SK-N-SH (cell line): ENCODE data around the gene DOCK6. TPM values are rescaled to one million over a fixed set of nuclear protein-coding genes. Genes with fewer than 3 reads are reported as not detected.

Experiments
- CTCF ChIA-PET: fragments of 300-600, 350-600 bp; formaldehyde crosslinking; extraction: SDS; loops from one replicate; lab custom pipeline; 2021; lab: Yijun Ruan, JAX
- POLR2A ChIA-PET: fragments of 350-600 bp; sonication (Branson Sonifier 250); formaldehyde crosslinking; extraction: SDS; loops from one replicate; lab custom pipeline; 2020; ENCODE audit warnings: antibody characterized with exemption, inconsistent platforms; lab: Yijun Ruan, JAX
- DNase-seq: peaks from one replicate; pipeline ENCODE4 v3.0.0; 2012
- H2AFZ ChIP-seq: fragments of 200-600 bp; sonication (generic); 2 replicates; pipeline ENCODE4 v1.8.1; 2016; ENCODE audit warnings: antibody characterized with exemption, mild to moderate bottlenecking, low read depth
- H3F3A ChIP-seq: fragments of 200-600 bp; sonication (generic); replicated peaks from 2 replicates; pipeline ENCODE3; 2016; ENCODE audit warnings: antibody characterized with exemption, mild to moderate bottlenecking; ENCODE audit not compliant: insufficient read depth
- H3K27ac ChIP-seq, 2 experiments: fragments of 200-500 bp in 1 of 2; fragments of 200-600 bp in 1 of 2; sonication (Bioruptor generic) in 1 of 2; sonication (generic), shearing (Covaris generic) in 1 of 2; 2 replicates each; pipeline versions ENCODE4 v1.5.1 to v1.6.1; 2014 to 2016; ENCODE audit warnings: low read depth in 2 of 2, inconsistent platforms in 1 of 2, low read length in 1 of 2, mild to moderate bottlenecking in 1 of 2, mixed read lengths in 1 of 2
- H3K27me3 ChIP-seq: fragments of 200-600 bp; sonication (generic), shearing (Covaris generic); 2 replicates; pipeline ENCODE4 v1.6.1; 2016; ENCODE audit warnings: mixed run types; ENCODE audit not compliant: insufficient read depth
- H3K36me3 ChIP-seq, 2 experiments: fragments of 200-500 bp in 1 of 2; fragments of 200-600 bp in 1 of 2; sonication (Bioruptor generic) in 1 of 2; sonication (generic) in 1 of 2; replicated peaks in 1 of 2; 2 replicates each; pipeline versions ENCODE3 to v1.5.1; 2014 to 2016; ENCODE audit warnings: low read length in 1 of 2, mild to moderate bottlenecking in 1 of 2; ENCODE audit not compliant: insufficient read depth in 2 of 2, control insufficient read depth in 1 of 2
- H3K4me1 ChIP-seq, 2 experiments: fragments of 200-500 bp in 1 of 2; fragments of 200-600 bp in 1 of 2; sonication (Bioruptor generic) in 1 of 2; sonication (generic), shearing (Covaris generic) in 1 of 2; 2 replicates each; pipeline versions ENCODE4 v1.5.1 to v1.6.1; 2014 to 2016; ENCODE audit warnings: low read depth in 1 of 2, low read length in 1 of 2, mixed run types in 1 of 2; ENCODE audit not compliant: insufficient read depth in 2 of 2, control insufficient read depth in 1 of 2
- H3K4me2 ChIP-seq: fragments of 200-600 bp; sonication (generic), shearing (Covaris generic); 2 replicates; pipeline ENCODE4 v1.6.1; 2017; ENCODE audit warnings: mixed run types
- H3K4me3 ChIP-seq, 2 experiments: fragments of 200-500 bp in 1 of 2; fragments of 200-600 bp in 1 of 2; sonication (Bioruptor generic) in 1 of 2; sonication (generic), shearing (Covaris generic) in 1 of 2; 2 replicates each; pipeline versions ENCODE4 v1.5.1 to v1.8.1; 2014 to 2016; ENCODE audit warnings: low read depth in 2 of 2, inconsistent platforms in 1 of 2, low read length in 1 of 2, mild to moderate bottlenecking in 1 of 2, mixed read lengths in 1 of 2, moderate library complexity in 1 of 2
- H3K79me2 ChIP-seq: fragments of 200-600 bp; sonication (generic); 2 replicates; pipeline ENCODE4 v1.8.1; 2017; ENCODE audit warnings: mild to moderate bottlenecking; ENCODE audit not compliant: insufficient read depth
- H3K9ac ChIP-seq: fragments of 200-600 bp; sonication (generic); 2 replicates; pipeline ENCODE4 v1.6.1; 2017; ENCODE audit warnings: mixed run types
- H3K9me2 ChIP-seq: fragments of 200-600 bp; sonication (generic); 2 replicates; pipeline ENCODE4 v1.6.1; 2017; ENCODE audit warnings: mixed run types
- H3K9me3 ChIP-seq: fragments of 200-600 bp; sonication (generic); 2 replicates; pipeline ENCODE4 v1.6.1; 2017; ENCODE audit warnings: mixed run types, mild to moderate bottlenecking, moderate library complexity
- H4K20me1 ChIP-seq: fragments of 200-600 bp; sonication (generic); 2 replicates; pipeline ENCODE4 v1.6.1; 2017; ENCODE audit warnings: mild to moderate bottlenecking, mixed run types; ENCODE audit not compliant: insufficient read depth
- CTCF ChIP-seq: fragments of 200-600 bp; sonication (generic); IDR thresholded peaks from 2 replicates; pipeline ENCODE4 v1.6.1; 2017; ENCODE audit warnings: antibody characterized with exemption, mild to moderate bottlenecking, moderate library complexity
- EZH2phosphoT487 ChIP-seq: fragments of 200-600 bp; sonication (generic); IDR thresholded peaks from 2 replicates; pipeline ENCODE4 v1.6.1; 2017; ENCODE audit warnings: low read depth, mixed run types, mild to moderate bottlenecking, antibody characterized with exemption, moderate library complexity, borderline replicate concordance
- FOXJ3 ChIP-seq: sonication (generic); formaldehyde crosslinking; IDR thresholded peaks from 2 replicates; pipeline ENCODE4 v1.5.1; 2020; ENCODE audit warnings: mild to moderate bottlenecking, missing genetic modification reagents
- FOXM1 ChIP-seq: IDR thresholded peaks from 2 replicates; pipeline ENCODE4 v1.4.0; 2012; ENCODE audit warnings: low read depth, mild to moderate bottlenecking
- GABPA ChIP-seq: IDR thresholded peaks from 2 replicates; pipeline ENCODE4 v1.4.0; 2012; ENCODE audit warnings: low read depth, mild to moderate bottlenecking
- IRF3 ChIP-seq: fragments of 150-350 bp; IDR thresholded peaks from 2 replicates; pipeline ENCODE4 v1.6.1; 2016; ENCODE audit warnings: mild to moderate bottlenecking, low read depth, low read length
- MAX ChIP-seq: IDR thresholded peaks from 2 replicates; pipeline ENCODE4 v1.4.0; 2012; ENCODE audit warnings: low read depth
- MEF2A ChIP-seq: IDR thresholded peaks from 2 replicates; pipeline ENCODE4 v1.4.0; 2012; ENCODE audit warnings: low read depth, borderline replicate concordance
- NRF1 ChIP-seq: IDR thresholded peaks from 2 replicates; pipeline ENCODE4 v1.6.1; 2012; ENCODE audit warnings: low read depth, mild to moderate bottlenecking, low read length
- PBX3 ChIP-seq: IDR thresholded peaks from 2 replicates; pipeline ENCODE4; 2012
- REST ChIP-seq: IDR thresholded peaks from 2 replicates; pipeline ENCODE4 v1.6.1; 2012; ENCODE audit warnings: mild to moderate bottlenecking, low read depth, low read length, moderate library complexity
- SIN3A ChIP-seq: IDR thresholded peaks from 2 replicates; pipeline ENCODE4 v1.6.1; 2012; ENCODE audit warnings: low read depth, mild to moderate bottlenecking, low read length, moderate library complexity, borderline replicate concordance
- TAF1 ChIP-seq: IDR thresholded peaks from 2 replicates; pipeline ENCODE4 v1.6.1; 2012; ENCODE audit warnings: low read depth, mild to moderate bottlenecking, low read length, moderate library complexity, borderline replicate concordance
- TCF12 ChIP-seq: IDR thresholded peaks from 2 replicates; pipeline ENCODE4 v1.4.0; 2012
- USF2 ChIP-seq: fragments of 150-350 bp; IDR thresholded peaks from 2 replicates; pipeline ENCODE4 v1.6.1; 2017; ENCODE audit warnings: antibody characterized with exemption, low read length, low read depth, borderline replicate concordance
- YY1 ChIP-seq: IDR thresholded peaks from 2 replicates; pipeline ENCODE4 v1.4.0; 2012; ENCODE audit warnings: low read depth, mild to moderate bottlenecking
- ZBTB33 ChIP-seq: IDR thresholded peaks from 2 replicates; pipeline ENCODE4 v1.4.0; 2012; ENCODE audit warnings: low read depth, borderline replicate concordance
- WGBS: methylation state at CpG from one replicate; pipeline ENCODE4 v1.1.6; 2017; ENCODE audit warnings: low lambda C conversion rate; 5-methylcytosine and 5-hydroxymethylcytosine counted together
- polyA plus RNA-seq, 3 experiments: library from polyadenylated mRNA; depleted of rRNA; stranded (reverse); fragments of >200 nt; gene quantifications; 2 replicates each; pipeline ENCODE4 v1.2.3, GENCODE V29; 2012

Gene DOCK6
- polyA plus RNA-seq, 1 of the 3 experiments (the other 2 are of a cell fraction): 18.3 TPM

- Histone ChIP-seq H3K9ac (no peak overlapping the region), H3K9me2 (no peaks in the 10 kb centered on the region), H3K4me1 (no peaks in the 10 kb centered on the region; a peak in 1 of 4 replicates), H3K4me3 (no peak overlapping the region), H3K36me3 (peaks cover 9 to 23% of the 10 kb centered on the region in 2 experiments), H2AFZ (no peak overlapping the region), H3K27me3 (no peaks in the 10 kb centered on the region), H3K27ac (no peak overlapping the region), H3F3A (no peaks in the 10 kb centered on the region), H3K79me2 (no peaks in the 10 kb centered on the region), H3K9me3 (no peaks in the 10 kb centered on the region), H3K4me2 (no peak overlapping the region), H4K20me1 (no peaks in the 10 kb centered on the region)
- POLR2A ChIA-PET: no interaction called here
- TF ChIP-seq TAF1 (no peak), EZH2phosphoT487 (no peak), GABPA (no peak), PBX3 (no peak), FOXM1 (no peak), MAX (no peak), USF2 (no peak), ZBTB33 (no peak), IRF3 (no peak), YY1 (no peak), MEF2A (no peak), TCF12 (no peak), CTCF (no peak), REST (no peak), FOXJ3 (CRISPR knock-in tag) (no peak), NRF1 (no peak), SIN3A (no peak)
- no peak for DNase-seq
- CTCF ChIA-PET: interaction anchor here (1.1 to 6.6 kb wide), 3 partner anchors 9 to 24 kb away, joined by 3 to 48 read pairs (median 4); no protein-coding TSS in a partner anchor
- WGBS: 92% methylated on average over 8 of the region's 11 CpGs
Observed at GRCh38 chr19:11251650-11252314, 10.5 kb downstream of the DOCK6 start.
